MCF 10A (cell line): Measurements from ENCODE around the gene TAP2. TPM values are rescaled to one million over a fixed set of nuclear protein-coding genes. Genes with fewer than 3 reads are reported as not detected.

Experiments
- BruUV-seq: library from RNA; stranded (reverse); fragments of 400-500 nt; replicated peaks from 2 replicates; lab custom pipeline; 2021; lab: Mats Ljungman, UMichigan
- CTCF ChIA-PET: fragments of 300-600 bp; sonication (Branson Sonifier 250); formaldehyde crosslinking; extraction: SDS; loops from one replicate; lab custom pipeline; 2021; ENCODE audit warnings: antibody characterized with exemption, inconsistent platforms; lab: Yijun Ruan, JAX
- POLR2A ChIA-PET: fragments of 300-600, 350-650 bp; sonication (Branson Sonifier 250); formaldehyde crosslinking; extraction: SDS; loops from one replicate; lab custom pipeline; 2020; ENCODE audit warnings: antibody characterized with exemption, inconsistent platforms; lab: Yijun Ruan, JAX
- DNase-seq: peaks from one replicate; pipeline ENCODE4 v3.0.0-alpha.2; 2018; ENCODE audit not compliant: unreplicated experiment
- H3K27ac Mint-ChIP-seq: one replicate; pipeline ENCODE4 v1.8.0; 2022; ENCODE audit warnings: mild to moderate bottlenecking, low read depth, mixed read lengths; ENCODE audit not compliant: unreplicated experiment
- H3K27me3 Mint-ChIP-seq: one replicate; pipeline ENCODE4 v1.8.0; 2022; ENCODE audit warnings: mixed read lengths; ENCODE audit not compliant: insufficient read depth, unreplicated experiment
- H3K36me3 Mint-ChIP-seq: one replicate; pipeline ENCODE4 v1.8.0; 2022; ENCODE audit warnings: mild to moderate bottlenecking, moderate library complexity, mixed read lengths; ENCODE audit not compliant: insufficient read depth, unreplicated experiment
- H3K4me1 Mint-ChIP-seq: one replicate; pipeline ENCODE4 v1.8.0; 2022; ENCODE audit warnings: mixed read lengths; ENCODE audit not compliant: insufficient read depth, unreplicated experiment
- H3K4me3 Mint-ChIP-seq: one replicate; pipeline ENCODE4 v1.8.0; 2022; ENCODE audit warnings: mild to moderate bottlenecking, moderate library complexity, mixed read lengths; ENCODE audit not compliant: unreplicated experiment
- H3K9me3 Mint-ChIP-seq: one replicate; pipeline ENCODE4 v1.8.0; 2022; ENCODE audit warnings: mixed read lengths; ENCODE audit not compliant: unreplicated experiment
- CTCF ChIP-seq: fragments of 200-600 bp; IDR thresholded peaks from one replicate; pipeline ENCODE4 v1.8.0; 2022; ENCODE audit warnings: antibody characterized with exemption, mild to moderate bottlenecking; ENCODE audit not compliant: unreplicated experiment
- intact Hi-C: fragments of 100-400 bp; cut with micrococcal nuclease; formaldehyde crosslinking; loops from 2 replicates; pipeline ENCODE4 v1.14.1; 2022
- total RNA-seq: library from RNA; stranded (reverse); gene quantifications from 2 replicates; pipeline ENCODE4 v1.2.3, GENCODE V29; 2022

Gene TAP2
- total RNA-seq, 1 experiment from 2014 or later = 61.2 TPM

DNA sequence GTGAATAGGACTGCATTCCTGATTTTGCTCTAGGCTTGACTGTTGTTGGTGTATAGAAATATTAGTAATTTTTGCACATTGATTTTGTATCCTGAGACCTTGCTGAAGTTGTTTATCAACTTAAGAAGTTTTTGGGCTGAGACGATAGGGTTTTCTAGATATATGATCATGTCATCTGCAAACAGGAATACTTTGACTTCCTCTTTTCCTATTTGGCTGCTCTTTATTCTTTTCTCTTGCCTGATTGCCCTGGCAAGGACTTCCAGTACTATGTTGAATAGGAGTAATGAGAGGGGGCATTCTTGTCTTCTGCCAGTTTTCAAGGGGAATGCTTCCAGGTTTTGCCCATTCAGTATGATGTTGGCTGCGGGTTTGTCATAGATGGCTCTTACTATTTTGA, 35.1 kb downstream of the TAP2 start:
- POLR2A ChIA-PET = no interaction called here

DNA sequence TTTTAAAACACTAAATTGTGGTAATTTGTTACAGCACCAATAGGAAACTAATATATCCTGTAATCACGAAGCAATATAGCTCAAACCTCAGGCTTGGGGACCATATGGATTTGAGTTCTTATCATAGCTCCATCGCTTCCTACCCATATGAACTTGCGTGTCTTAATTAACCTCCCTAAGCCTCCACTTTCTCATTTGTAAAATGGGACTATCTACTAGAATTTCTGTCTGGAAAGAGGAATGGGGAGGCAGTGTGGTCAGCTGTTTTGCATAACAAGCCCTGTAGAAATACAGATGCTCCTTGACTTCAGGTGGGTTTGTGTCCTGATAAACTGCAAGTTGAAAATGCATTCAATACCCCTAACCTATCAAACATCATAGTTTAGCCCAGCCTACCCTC, 38.8 kb downstream of the TAP2 start:
- DNase-seq = no peak
- no peak overlapping the region for H3K27ac Mint-ChIP-seq
- peaks cover 8% of the 10 kb centered on the region for H3K9me3 Mint-ChIP-seq
- ChIA-PET POLR2A (interaction anchor here (0.5 to 1.1 kb wide), 3 partner anchors 20 to 612 kb away, joined by 3 to 4 read pairs (median 3); no protein-coding TSS in a partner anchor), CTCF (interaction anchor here (0.6 to 4.3 kb wide), 9 partner anchors 13 to 554 kb away, joined by 3 to 22 read pairs (median 3); no protein-coding TSS in a partner anchor)
- H3K4me3 Mint-ChIP-seq = no peak overlapping the region
- H3K36me3 Mint-ChIP-seq = no peaks in the 10 kb centered on the region
- intact Hi-C loops = loop anchor here (5.0 kb wide), 1 partner anchor 97 kb away; no protein-coding TSS in a partner anchor
- BruUV-seq = no TSS peak
- peaks cover 12% of the 10 kb centered on the region for H3K4me1 Mint-ChIP-seq
- peaks cover 76% of the 10 kb centered on the region for H3K27me3 Mint-ChIP-seq
- TF ChIP-seq CTCF = no peak

More for the DNA sequence above, 35.1 kb downstream of the TAP2 start:
- no peak overlapping the region for H3K4me3 Mint-ChIP-seq
- H3K36me3 Mint-ChIP-seq = no peaks in the 10 kb centered on the region
- peaks cover 8% of the 10 kb centered on the region for H3K9me3 Mint-ChIP-seq
- TF ChIP-seq CTCF = no peak
- DNase-seq = no peak
- CTCF ChIA-PET = interaction anchor here (0.6 to 1.4 kb wide), 3 partner anchors 101 to 1226 kb away, joined by 3 to 6 read pairs (median 3); no protein-coding TSS in a partner anchor
- intact Hi-C loops = no loop called here
- no peak overlapping the region for H3K27ac Mint-ChIP-seq
- no peaks in the 10 kb centered on the region for H3K4me1 Mint-ChIP-seq
- H3K27me3 Mint-ChIP-seq = peaks cover 75% of the 10 kb centered on the region
- no TSS peak for BruUV-seq

- no peak for DNase-seq
- H3K27ac Mint-ChIP-seq = no peak overlapping the region
- ChIA-PET CTCF (interaction anchor here (0.6 to 4.3 kb wide), 9 partner anchors 12 to 681 kb away, joined by 3 to 22 read pairs (median 3); no protein-coding TSS in a partner anchor), POLR2A (interaction anchor here (0.5 to 1.1 kb wide), 3 partner anchors 20 to 612 kb away, joined by 3 to 4 read pairs (median 3); no protein-coding TSS in a partner anchor)
- peaks cover 12% of the 10 kb centered on the region for H3K4me1 Mint-ChIP-seq
- H3K36me3 Mint-ChIP-seq = no peaks in the 10 kb centered on the region
- H3K9me3 Mint-ChIP-seq = peaks cover 8% of the 10 kb centered on the region
- TF ChIP-seq CTCF = no peak
- intact Hi-C loops = loop anchor here (5.0 kb wide), 1 partner anchor 97 kb away; no protein-coding TSS in a partner anchor
- peaks cover 76% of the 10 kb centered on the region for H3K27me3 Mint-ChIP-seq
- H3K4me3 Mint-ChIP-seq = no peak overlapping the region
- BruUV-seq = no TSS peak
Observed at GRCh38 chr6:32799168-32799567, 39.4 kb downstream of the TAP2 start.

GRCh38 chr6:32796848-32797776, 41.4 kb downstream of the TAP2 start:
- Mint-ChIP-seq H3K4me1 (peaks cover 12% of the 10 kb centered on the region), H3K9me3 (peaks cover 8% of the 10 kb centered on the region), H3K27me3 (peaks cover 76% of the 10 kb centered on the region), H3K36me3 (no peaks in the 10 kb centered on the region), H3K27ac (no peak overlapping the region), H3K4me3 (peak overlapping the region; percentile 62)
- ChIA-PET CTCF (interaction anchor here (0.6 to 4.3 kb wide), 17 partner anchors 10 to 399 kb away, joined by 3 to 22 read pairs (median 3); no protein-coding TSS in a partner anchor), POLR2A (interaction anchor here (1.0 kb wide), 1 partner anchor 12 kb away, joined by 4 read pairs; no protein-coding TSS in a partner anchor)
- peak; percentile 84 for TF ChIP-seq CTCF
- no TSS peak for BruUV-seq
- peak; percentile 66 for DNase-seq
- intact Hi-C loops = loop anchor here (1.0 to 5.0 kb wide), 2 partner anchors 71 to 95 kb away; no protein-coding TSS in a partner anchor
